ENCODE data around the gene TMEM31. TPM values are rescaled to one million over a fixed set of nuclear protein-coding genes. Genes with fewer than 3 reads are reported as not detected.

The TMEM31 gene
- total and polyA plus RNA-seq, 9 donors: 0.35 to 1.1 (median 0.68) TPM; not detected in 1

DNA sequence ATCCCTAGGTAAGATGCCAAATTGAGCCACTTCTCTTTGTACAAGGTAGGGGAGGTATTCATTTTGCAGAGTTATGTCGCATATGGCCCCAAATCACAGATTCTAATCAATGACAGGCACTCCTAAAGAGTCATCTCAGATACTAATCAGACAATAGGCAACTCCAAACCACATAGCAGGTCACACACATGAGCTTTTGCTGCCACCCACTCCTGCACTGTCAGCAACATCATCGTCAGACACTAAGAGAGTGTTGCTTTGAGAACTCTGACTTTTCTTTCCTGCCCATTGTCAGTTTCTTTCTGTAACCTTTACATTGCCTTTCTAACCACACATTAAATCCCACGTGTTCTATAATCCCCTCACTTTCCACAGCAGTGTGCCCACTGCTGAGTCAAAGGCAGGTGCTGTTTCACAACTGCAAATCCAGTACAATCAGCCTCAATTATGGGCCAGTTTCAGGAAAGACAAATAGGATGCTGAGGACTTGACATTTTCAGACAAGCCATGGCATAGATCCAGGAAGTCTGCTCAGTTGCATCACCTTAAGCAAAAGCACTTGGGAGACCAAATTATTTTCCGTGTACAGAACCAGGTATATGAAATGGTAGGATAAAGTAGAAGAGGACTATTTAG, 23.5 kb downstream of the TMEM31 start:
- DNase-seq: no peak
- 60 to 67% (median 64%) methylated on average over 4 of the region's 4 CpGs for WGBS, 3 donors
- Histone ChIP-seq H3K36me3 (no peaks in the 10 kb centered on the region), H3K27ac (no peak overlapping the region), H3K4me1 (ENCODE audit: insufficient read depth) (no peaks in the 10 kb centered on the region), H3K9me3 (no peaks in the 10 kb centered on the region), H3K4me3 (no peak overlapping the region), H3K27me3 (no peaks in the 10 kb centered on the region)
- intact Hi-C loops (cut with DNase I): no loop called here
- TF ChIP-seq EP300 (IDR thresholded peaks at IDR 0.05): no peak
- TF ChIP-seq, protein P1, sequence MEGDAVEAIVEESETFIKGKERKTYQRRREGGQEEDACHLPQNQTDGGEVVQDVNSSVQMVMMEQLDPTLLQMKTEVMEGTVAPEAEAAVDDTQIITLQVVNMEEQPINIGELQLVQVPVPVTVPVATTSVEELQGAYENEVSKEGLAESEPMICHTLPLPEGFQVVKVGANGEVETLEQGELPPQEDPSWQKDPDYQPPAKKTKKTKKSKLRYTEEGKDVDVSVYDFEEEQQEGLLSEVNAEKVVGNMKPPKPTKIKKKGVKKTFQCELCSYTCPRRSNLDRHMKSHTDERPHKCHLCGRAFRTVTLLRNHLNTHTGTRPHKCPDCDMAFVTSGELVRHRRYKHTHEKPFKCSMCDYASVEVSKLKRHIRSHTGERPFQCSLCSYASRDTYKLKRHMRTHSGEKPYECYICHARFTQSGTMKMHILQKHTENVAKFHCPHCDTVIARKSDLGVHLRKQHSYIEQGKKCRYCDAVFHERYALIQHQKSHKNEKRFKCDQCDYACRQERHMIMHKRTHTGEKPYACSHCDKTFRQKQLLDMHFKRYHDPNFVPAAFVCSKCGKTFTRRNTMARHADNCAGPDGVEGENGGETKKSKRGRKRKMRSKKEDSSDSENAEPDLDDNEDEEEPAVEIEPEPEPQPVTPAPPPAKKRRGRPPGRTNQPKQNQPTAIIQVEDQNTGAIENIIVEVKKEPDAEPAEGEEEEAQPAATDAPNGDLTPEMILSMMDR (IDR thresholded peaks at IDR 0.05): no peak
- TF ChIP-seq POLR2A (IDR thresholded peaks at IDR 0.05): no peak

DNA sequence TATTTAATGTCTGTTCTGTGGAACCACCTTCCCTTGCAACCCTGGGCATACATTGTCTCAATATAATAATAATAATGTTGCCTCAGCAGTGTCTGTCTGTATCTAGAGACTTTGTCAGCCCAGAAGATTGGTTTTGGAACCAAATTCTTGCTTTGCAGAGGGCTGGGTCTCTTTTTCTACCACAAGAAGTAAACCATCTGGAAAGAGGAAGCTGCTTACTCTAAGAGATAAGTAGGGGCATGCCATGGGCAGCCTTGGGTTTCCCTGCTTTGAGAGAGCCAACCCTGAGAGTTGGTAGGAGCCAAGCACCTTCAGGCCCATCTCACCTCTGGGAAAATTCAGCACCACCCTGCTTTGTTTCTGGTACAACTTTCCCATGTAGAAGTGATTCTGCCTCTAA, 27.0 kb downstream of the TMEM31 start:
- H3K4me3 ChIP-seq: no peak overlapping the region
- intact Hi-C loops (cut with DNase I): no loop called here
- TF ChIP-seq, protein P1 (IDR thresholded peaks at IDR 0.05): no peak
- TF ChIP-seq POLR2A (IDR thresholded peaks at IDR 0.05) (no peak), EP300 (IDR thresholded peaks at IDR 0.05) (no peak)
- H3K36me3 ChIP-seq: no peaks in the 10 kb centered on the region
- no peak overlapping the region for H3K27ac ChIP-seq
- DNase-seq: no peak
- no peaks in the 10 kb centered on the region for H3K27me3 ChIP-seq
- H3K9me3 ChIP-seq: no peaks in the 10 kb centered on the region
- H3K4me1 ChIP-seq (ENCODE audit: insufficient read depth): no peaks in the 10 kb centered on the region

DNA sequence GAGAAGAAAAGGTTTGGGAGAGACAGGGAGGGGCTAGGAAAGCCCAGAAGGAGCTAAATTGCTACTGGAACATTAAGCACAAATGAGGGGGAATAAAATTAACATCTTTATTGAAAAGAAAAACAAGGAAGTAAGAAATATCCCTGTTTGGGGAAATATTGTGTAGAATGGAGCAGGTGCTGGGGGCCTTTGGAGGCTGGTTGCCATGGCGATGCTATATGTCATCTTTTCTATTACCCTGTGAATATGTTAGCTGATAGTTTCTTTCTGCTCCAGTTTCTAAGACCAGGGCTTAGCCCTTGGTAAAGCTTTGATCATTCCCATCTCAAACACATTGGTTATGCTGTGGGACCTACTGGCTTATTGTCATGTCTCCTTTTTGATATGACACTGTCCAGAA, 28.7 kb downstream of the TMEM31 start:
- H3K4me1 ChIP-seq (ENCODE audit: insufficient read depth): no peaks in the 10 kb centered on the region
- no peak overlapping the region for H3K4me3 ChIP-seq
- TF ChIP-seq EP300 (IDR thresholded peaks at IDR 0.05) (no peak), POLR2A (IDR thresholded peaks at IDR 0.05) (no peak)
- TF ChIP-seq, protein P1 (IDR thresholded peaks at IDR 0.05): no peak
- H3K36me3 ChIP-seq: no peaks in the 10 kb centered on the region
- intact Hi-C loops (cut with DNase I): no loop called here
- no peaks in the 10 kb centered on the region for H3K27me3 ChIP-seq
- WGBS, 3 donors: 81 to 91% (median 89%) methylated on average over 1 of the region's 1 CpG
- DNase-seq: no peak
- no peaks in the 10 kb centered on the region for H3K9me3 ChIP-seq
- H3K27ac ChIP-seq: no peak overlapping the region

DNA sequence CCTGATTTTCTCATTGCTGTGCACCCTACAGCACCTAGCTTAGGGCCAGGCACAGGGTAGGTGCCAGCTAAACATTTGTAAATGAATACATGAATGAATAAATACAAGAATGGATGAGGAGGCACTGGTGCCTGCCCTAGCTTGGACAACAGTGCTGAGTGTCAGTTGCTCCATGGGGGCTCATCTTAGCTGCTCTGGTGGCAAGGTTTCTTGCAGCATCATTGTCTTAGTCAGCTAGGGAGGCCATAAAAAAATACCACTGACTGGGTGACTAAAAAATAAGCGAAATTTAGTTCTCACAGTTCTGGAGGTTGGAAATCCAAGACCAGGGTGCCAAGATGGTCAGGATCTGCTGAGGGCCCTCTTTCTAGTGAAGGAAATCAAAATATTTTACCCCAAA, 31.2 kb downstream of the TMEM31 start:
- Histone ChIP-seq H3K27ac (no peak overlapping the region), H3K27me3 (no peaks in the 10 kb centered on the region), H3K4me3 (no peak overlapping the region), H3K4me1 (ENCODE audit: insufficient read depth) (no peaks in the 10 kb centered on the region), H3K9me3 (no peaks in the 10 kb centered on the region), H3K36me3 (no peaks in the 10 kb centered on the region)
- DNase-seq: no peak
- WGBS, 3 donors: 42 to 66% (median 65%) methylated on average over 1 of the region's 1 CpG
- no peak for TF ChIP-seq POLR2A (IDR thresholded peaks at IDR 0.05)
- TF ChIP-seq, protein P1 (IDR thresholded peaks at IDR 0.05): no peak
- no peak for TF ChIP-seq EP300 (IDR thresholded peaks at IDR 0.05)
- intact Hi-C loops (cut with DNase I): no loop called here

Data from ovary (tissue), 9 donors.